A549 (cell line): ENCODE results near the gene ARMH3.

Source experiments
- EP300 ChIP-seq, 2 experiments: fragments of >200 bp; sonication (Bioruptor Twin); formaldehyde crosslinking; IDR thresholded peaks; 2 replicates in 1 of 2; 3 replicates in 1 of 2; pipeline ENCODE4 v1.6.1; 2016 to 2017
- HOXA7 ChIP-seq: fragments of 250-450 bp; sonication (Bioruptor Pico); IDR thresholded peaks from 2 replicates; pipeline ENCODE4 v1.5.0; 2020; ENCODE audit warnings: mild to moderate bottlenecking, moderate library complexity
- KDM5A ChIP-seq: fragments of 200-600 bp; sonication (generic); IDR thresholded peaks from 2 replicates; pipeline ENCODE4 v1.6.1; 2016; ENCODE audit warnings: antibody characterized with exemption, mild to moderate bottlenecking
- NPAS2 ChIP-seq: fragments of 250-450 bp; sonication (Bioruptor Pico); IDR thresholded peaks from 2 replicates; pipeline ENCODE4 v1.8.0; 2022; ENCODE audit warnings: mild to moderate bottlenecking, moderate library complexity, borderline replicate concordance
- PHF8 ChIP-seq: fragments of 200-600 bp; sonication (generic); IDR thresholded peaks from 2 replicates; pipeline ENCODE4 v1.6.1; 2016; ENCODE audit warnings: low read depth, mild to moderate bottlenecking, antibody characterized with exemption, moderate library complexity, borderline replicate concordance
- POLR2A ChIP-seq: IDR thresholded peaks from 2 replicates; pipeline ENCODE4 v1.6.1; 2012; ENCODE audit warnings: mild to moderate bottlenecking, low read length
- RAD21 ChIP-seq, 2 experiments: fragments of >200 bp in 1 of 2; sonication (Bioruptor Twin) in 1 of 2; formaldehyde crosslinking in 1 of 2; IDR thresholded peaks in 1 of 2; conservative IDR thresholded peaks in 1 of 2; 2 replicates in 1 of 2; 3 replicates in 1 of 2; pipeline ENCODE4 v1.6.1; 2012 to 2018; ENCODE audit warnings: inconsistent platforms in 1 of 2
- RNF2 ChIP-seq: fragments of 200-600 bp; sonication (generic); IDR thresholded peaks from 2 replicates; pipeline ENCODE4 v1.6.1; 2016; ENCODE audit warnings: low read depth, mild to moderate bottlenecking, antibody characterized with exemption, moderate library complexity, borderline replicate concordance
- TF ChIP-seq, protein P1 (sequence below): fragments of 150-350 bp; IDR thresholded peaks from 2 replicates; pipeline ENCODE4 v1.6.1; 2014; ENCODE audit warnings: low read depth, mild to moderate bottlenecking, low read length
- TF ChIP-seq, protein P2 (sequence below): IDR thresholded peaks from 2 replicates; pipeline ENCODE4 v1.6.1; 2012; ENCODE audit warnings: low read depth, borderline replicate concordance
- TF ChIP-seq, protein P3 (sequence below): fragments of >200 bp; sonication (Bioruptor Twin); formaldehyde crosslinking; IDR thresholded peaks from 3 replicates; pipeline ENCODE4 v1.5.1; 2016
- TF ChIP-seq, protein P4 (sequence below): fragments of 250-450 bp; sonication (Bioruptor Pico); IDR thresholded peaks from 2 replicates; pipeline ENCODE4 v1.5.0; 2021; ENCODE audit warnings: mild to moderate bottlenecking, moderate library complexity, borderline replicate concordance

DNA sequence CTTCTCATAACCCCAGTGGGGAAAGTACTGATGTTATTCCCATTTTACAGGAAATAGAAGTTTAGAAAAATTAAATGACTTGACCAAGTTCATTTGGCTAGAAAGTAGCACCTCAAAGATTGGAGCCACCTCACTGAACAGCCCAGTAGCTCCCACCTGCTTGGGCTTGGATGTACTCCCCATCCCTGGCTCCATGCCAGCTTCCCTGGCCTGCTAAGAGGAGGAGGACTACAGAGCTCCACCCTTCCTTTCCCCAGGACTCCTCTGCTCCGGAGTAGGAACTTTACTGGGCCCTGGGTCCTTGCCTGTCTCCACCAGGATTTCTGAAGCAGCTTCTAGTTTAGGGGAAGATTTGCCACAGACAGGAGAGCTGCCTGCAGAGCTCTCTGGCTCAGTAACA, 12.2 kb upstream of the ARMH3 start:
- TF ChIP-seq NPAS2 (CRISPR knock-in tag) (no peak), POLR2A (no peak), RAD21 (conservative IDR thresholded peaks at IDR 0.05 in 1 of 2, IDR thresholded peaks at IDR 0.05 in 1 of 2) (no peak), RNF2 (no peak), EP300 (IDR thresholded peaks at IDR 0.05) (no peak), KDM5A (no peak), PHF8 (no peak), HOXA7 (CRISPR knock-in tag) (no peak)
- TF ChIP-seq, protein P1, sequence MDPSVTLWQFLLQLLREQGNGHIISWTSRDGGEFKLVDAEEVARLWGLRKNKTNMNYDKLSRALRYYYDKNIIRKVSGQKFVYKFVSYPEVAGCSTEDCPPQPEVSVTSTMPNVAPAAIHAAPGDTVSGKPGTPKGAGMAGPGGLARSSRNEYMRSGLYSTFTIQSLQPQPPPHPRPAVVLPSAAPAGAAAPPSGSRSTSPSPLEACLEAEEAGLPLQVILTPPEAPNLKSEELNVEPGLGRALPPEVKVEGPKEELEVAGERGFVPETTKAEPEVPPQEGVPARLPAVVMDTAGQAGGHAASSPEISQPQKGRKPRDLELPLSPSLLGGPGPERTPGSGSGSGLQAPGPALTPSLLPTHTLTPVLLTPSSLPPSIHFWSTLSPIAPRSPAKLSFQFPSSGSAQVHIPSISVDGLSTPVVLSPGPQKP: no peak
- TF ChIP-seq, protein P2, sequence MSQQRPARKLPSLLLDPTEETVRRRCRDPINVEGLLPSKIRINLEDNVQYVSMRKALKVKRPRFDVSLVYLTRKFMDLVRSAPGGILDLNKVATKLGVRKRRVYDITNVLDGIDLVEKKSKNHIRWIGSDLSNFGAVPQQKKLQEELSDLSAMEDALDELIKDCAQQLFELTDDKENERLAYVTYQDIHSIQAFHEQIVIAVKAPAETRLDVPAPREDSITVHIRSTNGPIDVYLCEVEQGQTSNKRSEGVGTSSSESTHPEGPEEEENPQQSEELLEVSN: no peak
- TF ChIP-seq, protein P3, sequence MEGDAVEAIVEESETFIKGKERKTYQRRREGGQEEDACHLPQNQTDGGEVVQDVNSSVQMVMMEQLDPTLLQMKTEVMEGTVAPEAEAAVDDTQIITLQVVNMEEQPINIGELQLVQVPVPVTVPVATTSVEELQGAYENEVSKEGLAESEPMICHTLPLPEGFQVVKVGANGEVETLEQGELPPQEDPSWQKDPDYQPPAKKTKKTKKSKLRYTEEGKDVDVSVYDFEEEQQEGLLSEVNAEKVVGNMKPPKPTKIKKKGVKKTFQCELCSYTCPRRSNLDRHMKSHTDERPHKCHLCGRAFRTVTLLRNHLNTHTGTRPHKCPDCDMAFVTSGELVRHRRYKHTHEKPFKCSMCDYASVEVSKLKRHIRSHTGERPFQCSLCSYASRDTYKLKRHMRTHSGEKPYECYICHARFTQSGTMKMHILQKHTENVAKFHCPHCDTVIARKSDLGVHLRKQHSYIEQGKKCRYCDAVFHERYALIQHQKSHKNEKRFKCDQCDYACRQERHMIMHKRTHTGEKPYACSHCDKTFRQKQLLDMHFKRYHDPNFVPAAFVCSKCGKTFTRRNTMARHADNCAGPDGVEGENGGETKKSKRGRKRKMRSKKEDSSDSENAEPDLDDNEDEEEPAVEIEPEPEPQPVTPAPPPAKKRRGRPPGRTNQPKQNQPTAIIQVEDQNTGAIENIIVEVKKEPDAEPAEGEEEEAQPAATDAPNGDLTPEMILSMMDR: no peak
- TF ChIP-seq, protein P4, sequence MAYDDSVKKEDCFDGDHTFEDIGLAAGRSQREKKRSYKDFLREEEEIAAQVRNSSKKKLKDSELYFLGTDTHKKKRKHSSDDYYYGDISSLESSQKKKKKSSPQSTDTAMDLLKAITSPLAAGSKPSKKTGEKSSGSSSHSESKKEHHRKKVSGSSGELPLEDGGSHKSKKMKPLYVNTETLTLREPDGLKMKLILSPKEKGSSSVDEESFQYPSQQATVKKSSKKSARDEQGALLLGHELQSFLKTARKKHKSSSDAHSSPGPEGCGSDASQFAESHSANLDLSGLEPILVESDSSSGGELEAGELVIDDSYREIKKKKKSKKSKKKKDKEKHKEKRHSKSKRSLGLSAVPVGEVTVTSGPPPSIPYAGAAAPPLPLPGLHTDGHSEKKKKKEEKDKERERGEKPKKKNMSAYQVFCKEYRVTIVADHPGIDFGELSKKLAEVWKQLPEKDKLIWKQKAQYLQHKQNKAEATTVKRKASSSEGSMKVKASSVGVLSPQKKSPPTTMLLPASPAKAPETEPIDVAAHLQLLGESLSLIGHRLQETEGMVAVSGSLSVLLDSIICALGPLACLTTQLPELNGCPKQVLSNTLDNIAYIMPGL (CRISPR knock-in tag): no peak
